Measurements from ENCODE around the gene SYT2.
"Not testable (repeated sequence)": the region's sequence is repeated elsewhere in the genome, so short reads cannot be mapped to it uniquely, and the experiment has no call there.

The SYT2 gene

GRCh38 chr1:202545647-202546303 is 164.5 kb downstream of the SYT2 start:
- not testable (repeated sequence) for DNase-seq (ENCODE audit: low spot score)

GRCh38 chr1:202544766-202545449 is 165.3 kb downstream of the SYT2 start:
- DNase-seq (ENCODE audit: low spot score), result not testable (repeated sequence)

- DNase-seq (ENCODE audit: low spot score), result not testable (repeated sequence)
These were observed 166.7 kb downstream of the SYT2 start for GRCh38 chr1:202543537-202543936.

GRCh38 chr1:202542415-202542814 is 167.8 kb downstream of the SYT2 start:
- not testable (repeated sequence) for DNase-seq (ENCODE audit: low spot score)

GRCh38 chr1:202540858-202541257 is 169.4 kb downstream of the SYT2 start:
- DNase-seq (ENCODE audit: low spot score), result not testable (repeated sequence)

Measured in hematopoietic multipotent progenitor cell treated with erythropoietin and hydrocortisone succinate and interleukin-3 and kit ligand, for 15 days (in vitro differentiated cells).